GM19240 (cell line): Measurements from ENCODE around the gene ZSWIM6.

Experiments used
- DNase-seq: peaks from one replicate; pipeline ENCODE4 v3.0.0; 2011; ENCODE audit warnings: low spot score; ENCODE audit not compliant: insufficient read length

ZSWIM6 gene

DNA sequence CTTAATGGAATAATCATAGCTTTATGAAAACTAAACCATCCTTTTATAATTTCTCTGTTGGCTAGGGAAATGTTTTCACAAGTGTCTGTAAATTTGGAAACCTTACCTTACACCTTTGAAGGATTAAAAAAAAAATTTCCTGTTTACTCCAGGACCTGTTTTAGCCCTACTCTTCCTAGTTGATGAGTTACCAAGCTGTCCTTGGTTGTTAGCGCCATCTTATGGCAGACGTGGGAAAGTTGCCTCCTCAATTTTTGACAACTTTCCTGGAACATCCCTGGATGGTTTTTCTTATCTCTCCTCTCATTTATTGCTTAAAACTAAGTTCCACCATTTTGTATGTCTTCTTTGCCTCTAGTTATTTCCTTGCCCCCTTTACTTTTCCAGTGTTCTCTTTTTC is 25.7 kb downstream of the ZSWIM6 start:
- no peak for DNase-seq

GRCh38 chr5:61362796-61363368 is 30.8 kb downstream of the ZSWIM6 start:
- DNase-seq, result no peak

- DNase-seq, result no peak
Observed at GRCh38 chr5:61363401-61364114, 31.5 kb downstream of the ZSWIM6 start.

- no peak for DNase-seq
Observed at GRCh38 chr5:61366497-61367240, 34.6 kb downstream of the ZSWIM6 start.

- DNase-seq, result no peak
Observed at GRCh38 chr5:61370506-61370905, 38.4 kb downstream of the ZSWIM6 start.

GRCh38 chr5:61371474-61371873 is 39.4 kb downstream of the ZSWIM6 start:
- no peak for DNase-seq

DNA sequence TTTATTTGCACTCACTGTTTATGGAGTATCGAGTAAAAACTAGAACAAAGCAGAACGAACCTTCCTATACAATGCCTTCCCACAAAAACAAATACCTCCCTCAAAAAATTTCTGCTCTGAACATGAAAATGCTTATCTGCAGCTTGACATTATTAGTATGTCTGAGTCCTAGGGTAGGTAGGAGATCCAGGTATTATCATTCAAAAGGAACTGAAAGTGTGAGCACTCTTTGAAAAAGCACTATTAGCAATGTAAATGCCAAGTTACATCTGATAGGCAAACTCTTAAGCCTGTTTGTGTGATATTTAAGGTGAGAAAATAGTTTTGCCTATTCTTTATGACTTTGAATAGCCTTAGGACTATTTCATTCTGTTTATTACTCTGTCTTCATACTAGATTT is 47.6 kb downstream of the ZSWIM6 start:
- DNase-seq, result no peak

- no peak for DNase-seq
Observed at GRCh38 chr5:61381968-61382367, 49.9 kb downstream of the ZSWIM6 start.

DNA sequence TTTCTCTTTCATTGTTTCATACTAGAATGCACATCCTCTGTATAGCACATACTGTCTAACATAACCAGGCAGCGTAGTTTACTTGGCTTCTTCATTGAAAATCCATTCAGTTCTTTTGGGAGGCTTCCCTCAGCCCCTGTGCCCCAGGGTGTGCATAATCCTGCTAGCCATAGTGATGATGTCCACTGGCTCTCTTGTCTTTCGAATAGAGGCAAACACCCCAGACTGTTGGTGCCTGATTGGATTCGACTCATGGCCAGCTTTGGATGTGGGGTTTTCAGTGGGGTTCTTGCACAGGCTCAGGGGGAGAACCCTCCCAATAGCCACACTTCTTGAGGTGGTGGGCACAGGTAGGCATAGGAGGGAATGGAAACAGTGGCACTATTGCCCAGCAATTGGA is 53.6 kb downstream of the ZSWIM6 start:
- DNase-seq, result no peak

- DNase-seq, result no peak
Observed at GRCh38 chr5:61386045-61386800, 54.2 kb downstream of the ZSWIM6 start.

GRCh38 chr5:61389609-61390008 is 57.6 kb downstream of the ZSWIM6 start:
- no peak for DNase-seq

- no peak for DNase-seq
Observed at GRCh38 chr5:61394078-61394704, 62.1 kb downstream of the ZSWIM6 start.

- DNase-seq, result no peak
Observed at GRCh38 chr5:61394793-61395192, 62.7 kb downstream of the ZSWIM6 start.

DNA sequence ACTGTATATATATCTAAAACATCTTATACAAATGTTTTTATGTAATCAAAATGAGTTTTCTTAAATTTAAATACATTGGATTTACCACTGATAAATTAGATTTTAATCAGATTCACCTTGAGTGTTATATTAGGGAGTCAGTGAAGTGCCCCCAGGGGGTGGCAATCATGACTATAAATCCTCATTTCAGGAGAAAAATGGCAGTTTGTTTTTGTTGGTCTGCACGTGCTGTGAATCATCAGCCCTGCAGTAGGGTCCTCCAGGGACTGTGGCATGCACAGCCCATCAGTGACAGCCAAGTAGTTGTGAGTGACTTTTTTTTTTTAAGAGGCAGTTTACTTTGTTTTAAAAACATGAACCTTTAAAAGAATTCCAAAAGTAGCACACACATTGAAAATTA is 65.2 kb downstream of the ZSWIM6 start:
- no peak for DNase-seq

GRCh38 chr5:61397937-61398336 is 65.9 kb downstream of the ZSWIM6 start:
- DNase-seq, result no peak

- DNase-seq, result no peak
Observed at GRCh38 chr5:61398440-61398839, 66.4 kb downstream of the ZSWIM6 start.

DNA sequence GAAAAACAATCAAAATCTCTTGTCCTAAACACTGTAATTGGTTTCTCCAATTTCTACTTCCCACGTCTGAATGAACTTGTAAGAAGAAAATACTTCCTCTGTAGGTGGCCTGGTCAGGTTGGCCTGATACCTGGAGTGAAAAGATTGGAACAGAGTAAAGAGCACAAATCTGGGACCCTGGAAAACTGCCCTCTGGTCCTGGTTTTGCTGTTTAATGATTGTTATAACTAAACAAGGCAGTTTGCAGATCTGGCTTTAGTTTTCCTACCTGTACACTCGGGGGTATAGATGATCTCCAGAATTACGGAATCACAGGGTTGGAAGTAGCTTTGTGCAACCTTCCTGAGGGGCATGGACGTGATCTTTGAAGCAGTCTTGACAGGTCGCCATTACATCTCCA is 67.6 kb downstream of the ZSWIM6 start:
- DNase-seq, result no peak

- no peak for DNase-seq
Observed at GRCh38 chr5:61401726-61402125, 69.7 kb downstream of the ZSWIM6 start.

- DNase-seq, result no peak
Observed at GRCh38 chr5:61402244-61402823, 70.3 kb downstream of the ZSWIM6 start.

DNA sequence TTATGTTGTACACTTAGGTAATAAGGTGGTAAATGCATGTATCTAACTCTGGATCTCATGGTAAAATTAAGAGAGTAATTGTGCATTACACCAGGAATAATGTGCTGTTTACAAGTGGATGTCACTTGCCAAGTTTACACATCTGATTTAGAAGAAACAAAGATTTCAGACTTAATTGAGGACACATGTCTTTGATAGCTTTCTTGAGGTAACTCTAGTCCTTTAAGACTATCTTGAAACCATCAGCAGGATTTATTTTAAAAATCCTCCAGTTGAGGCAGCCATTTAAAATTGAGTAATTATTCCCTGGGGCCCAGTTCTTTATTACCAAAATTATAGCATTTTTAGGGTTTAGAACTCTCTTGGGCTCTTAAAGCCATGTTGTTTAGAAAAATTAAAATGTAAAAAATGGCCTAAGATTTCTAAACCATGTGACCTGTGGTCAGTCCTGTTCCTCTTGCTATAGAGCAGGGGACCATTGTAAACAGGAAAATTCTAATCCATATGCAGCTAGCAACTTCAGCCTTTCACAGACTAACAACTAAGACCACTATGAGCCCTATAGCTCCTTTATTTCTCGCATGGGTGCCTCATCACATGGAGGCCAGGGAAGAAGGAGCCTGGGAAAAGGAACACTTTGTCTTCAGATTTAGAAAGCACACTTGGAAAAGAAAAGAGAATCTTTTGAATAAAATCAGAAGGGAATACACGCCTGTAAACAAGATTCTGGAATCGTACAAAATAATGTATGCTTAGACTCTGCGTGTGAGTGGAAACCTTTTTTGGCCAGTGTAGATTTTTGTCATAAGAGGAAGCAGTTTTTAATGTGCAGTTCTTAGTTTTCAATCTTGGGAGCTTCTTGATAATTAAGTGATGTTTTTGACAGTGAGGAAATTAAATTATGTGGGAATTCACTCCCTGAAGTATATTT is 71.2 kb downstream of the ZSWIM6 start:
- no peak for DNase-seq
